HCT116 (cell line): ENCODE results near the gene TTYH2. TPM values are rescaled to one million over a fixed set of nuclear protein-coding genes. Genes with fewer than 3 reads are reported as not detected.

Experiments used
- ATAC-seq: fragments of 200-7000 bp; cut with Tn5 transposase; 2 replicates; pipeline ENCODE4 v1.9.1; 2020; ENCODE audit warnings: mild to moderate bottlenecking, moderate library complexity
- BruUV-seq: library from RNA; stranded (reverse); fragments of 400-500 nt; replicated peaks from 2 replicates; lab custom pipeline; 2021; lab: Mats Ljungman, UMichigan
- CTCF ChIA-PET: fragments of 300-600 bp; sonication (Branson Sonifier 250); formaldehyde crosslinking; loops from one replicate; lab custom pipeline; 2021; ENCODE audit warnings: antibody characterized with exemption; lab: Charles Lee
- POLR2A ChIA-PET: fragments of 300-600, 350-600 bp; sonication (Branson Sonifier 250); formaldehyde crosslinking; loops from one replicate; lab custom pipeline; 2021; ENCODE audit warnings: antibody characterized with exemption; lab: Charles Lee
- RAD21 ChIA-PET, 2 experiments: fragments of 300-600 bp; sonication (Branson Sonifier 250); formaldehyde crosslinking; loops; one replicate each; lab custom pipeline; 2023; ENCODE audit warnings: low total read pairs in 2 of 2; ENCODE audit not compliant: uncharacterized antibody in 2 of 2, unreplicated experiment in 2 of 2, low non-redundant PET in 1 of 2; lab: Charles Lee
- DNase-seq: peaks from one replicate; pipeline ENCODE4 v3.0.0-alpha.2; 2010; ENCODE audit warnings: low read depth, low spot score
- H2AFZ ChIP-seq: fragments of 200-600 bp; shearing (Covaris generic), sonication (generic); 2 replicates; pipeline ENCODE4 v1.6.1; 2017; ENCODE audit warnings: low read depth, mixed run types, mixed read lengths, antibody characterized with exemption, low read length; ENCODE audit not compliant: poor library complexity, severe bottlenecking
- H3K27ac ChIP-seq: 2 replicates; pipeline ENCODE4 v1.5.1; 2012; ENCODE audit warnings: low read depth, low read length
- H3K27me3 ChIP-seq: fragments of 200-600 bp; sonication (generic); 2 replicates; pipeline ENCODE4 v1.6.1; 2016; ENCODE audit warnings: mixed run types, low read length, mixed read lengths; ENCODE audit not compliant: insufficient read depth
- H3K36me3 ChIP-seq, 2 experiments: fragments of 200-500 bp in 1 of 2; fragments of 200-600 bp in 1 of 2; sonication (Bioruptor generic) in 1 of 2; sonication (generic) in 1 of 2; 2 replicates each; pipeline versions ENCODE4 v1.5.1 to v1.6.1; 2014 to 2016; ENCODE audit warnings: low read length in 2 of 2, inconsistent platforms in 1 of 2, mixed read lengths in 1 of 2, mixed run types in 1 of 2; ENCODE audit not compliant: insufficient read depth in 2 of 2, control insufficient read depth in 1 of 2
- H3K4me1 ChIP-seq, 2 experiments: fragments of 200-600 bp in 1 of 2; sonication (generic) in 1 of 2; 2 replicates each; pipeline versions ENCODE4 v1.5.1 to v1.6.1; 2012 to 2017; ENCODE audit warnings: low read length in 2 of 2, inconsistent platforms in 1 of 2, mild to moderate bottlenecking in 1 of 2, mixed read lengths in 1 of 2, mixed run types in 1 of 2, moderate library complexity in 1 of 2; ENCODE audit not compliant: insufficient read depth in 2 of 2, control insufficient read depth in 1 of 2
- H3K4me2 ChIP-seq: fragments of 200-600 bp; sonication (generic); 2 replicates; pipeline ENCODE4 v1.6.1; 2017; ENCODE audit warnings: mixed run types, low read length, mixed read lengths
- H3K4me3 ChIP-seq, 2 experiments: fragments of 200-600 bp in 1 of 2; sonication (generic) in 1 of 2; replicated peaks in 1 of 2; 2 replicates each; pipeline ENCODE4 v1.5.1; 2011 to 2016; ENCODE audit warnings: low read length in 2 of 2, control low read depth in 1 of 2, low read depth in 1 of 2, mild to moderate bottlenecking in 1 of 2, mixed read lengths in 1 of 2, mixed run types in 1 of 2
- H3K79me2 ChIP-seq: fragments of 200-600 bp; sonication (generic); 2 replicates; pipeline ENCODE4 v1.6.1; 2017; ENCODE audit warnings: mild to moderate bottlenecking, mixed run types, low read length, moderate library complexity, mixed read lengths; ENCODE audit not compliant: insufficient read depth
- H3K9ac ChIP-seq: fragments of 200-600 bp; sonication (generic); 2 replicates; pipeline ENCODE4 v1.6.1; 2016; ENCODE audit warnings: low read length, mixed read lengths
- H3K9me2 ChIP-seq: fragments of 200-600 bp; sonication (generic), shearing (Covaris generic); 2 replicates; pipeline ENCODE4 v1.6.1; 2017; ENCODE audit warnings: mixed run types, mild to moderate bottlenecking, moderate library complexity; ENCODE audit not compliant: insufficient read depth
- H3K9me3 ChIP-seq, 2 experiments: fragments of 200-500 bp in 1 of 2; fragments of 200-600 bp in 1 of 2; sonication (Bioruptor generic) in 1 of 2; sonication (generic) in 1 of 2; 2 replicates each; pipeline ENCODE4 v1.6.1; 2014 to 2017; ENCODE audit warnings: low read length in 2 of 2, mixed read lengths in 2 of 2, inconsistent platforms in 1 of 2, low read depth in 1 of 2, mild to moderate bottlenecking in 1 of 2, mixed run types in 1 of 2, moderate library complexity in 1 of 2; ENCODE audit not compliant: control insufficient read depth in 1 of 2, insufficient read depth in 1 of 2
- H4K20me1 ChIP-seq: fragments of 200-600 bp; sonication (generic), shearing (Covaris generic); 2 replicates; pipeline ENCODE4 v1.6.1; 2017; ENCODE audit warnings: mixed run types, mild to moderate bottlenecking, moderate library complexity; ENCODE audit not compliant: insufficient read depth
- CBX3 ChIP-seq: IDR thresholded peaks from 2 replicates; pipeline ENCODE4 v1.6.1; 2012; ENCODE audit warnings: low read depth
- CEBPB ChIP-seq: IDR thresholded peaks from 2 replicates; pipeline ENCODE4 v1.6.1; 2012; ENCODE audit warnings: low read depth
- EGR1 ChIP-seq: IDR thresholded peaks from 2 replicates; pipeline ENCODE4 v1.6.1; 2012; ENCODE audit warnings: low read depth
- ELF1 ChIP-seq: IDR thresholded peaks from 2 replicates; pipeline ENCODE4 v1.6.1; 2012; ENCODE audit warnings: low read depth, borderline replicate concordance
- EZH2 ChIP-seq: fragments of 200-600 bp; sonication (generic); IDR thresholded peaks from 2 replicates; pipeline ENCODE4 v1.6.1; 2017; ENCODE audit warnings: antibody characterized with exemption, mixed run types
- FOSL1 ChIP-seq: IDR thresholded peaks from 2 replicates; pipeline ENCODE4 v1.6.1; 2012; ENCODE audit warnings: low read depth
- JUND ChIP-seq: IDR thresholded peaks from 2 replicates; pipeline ENCODE4 v1.6.1; 2012
- POLR2A ChIP-seq: IDR thresholded peaks from 2 replicates; pipeline ENCODE4 v1.7.0; 2011; ENCODE audit warnings: borderline replicate concordance; ENCODE audit not compliant: insufficient read depth, insufficient read length; ENCODE audit errors: extremely low read depth
- POLR2AphosphoS5 ChIP-seq: IDR thresholded peaks from 2 replicates; pipeline ENCODE4 v1.6.1; 2011; ENCODE audit warnings: mild to moderate bottlenecking, low read depth, low read length, moderate library complexity
- RAD21 ChIP-seq: IDR thresholded peaks from 2 replicates; pipeline ENCODE4 v1.6.1; 2012; ENCODE audit warnings: low read depth, mild to moderate bottlenecking
- SIN3A ChIP-seq: IDR thresholded peaks from 2 replicates; pipeline ENCODE4 v1.6.1; 2012; ENCODE audit warnings: low read depth
- SP1 ChIP-seq: IDR thresholded peaks from 2 replicates; pipeline ENCODE4 v1.6.1; 2012; ENCODE audit warnings: low read depth
- SRF ChIP-seq: IDR thresholded peaks from 2 replicates; pipeline ENCODE4 v1.6.1; 2012; ENCODE audit warnings: low read depth
- YY1 ChIP-seq: IDR thresholded peaks from 2 replicates; pipeline ENCODE4 v1.6.1; 2011; ENCODE audit warnings: low read length, low read depth, moderate library complexity, mild to moderate bottlenecking; ENCODE audit not compliant: insufficient replicate concordance; ENCODE audit errors: extremely low read depth
- intact Hi-C: fragments of 100-400 bp; cut with micrococcal nuclease; formaldehyde crosslinking; loops from 2 replicates; pipeline ENCODE4 v1.10.0; 2022
- total RNA-seq: library from RNA; stranded (reverse); gene quantifications from one replicate; pipeline ENCODE4 v1.2.1, GENCODE V29; 2021; ENCODE audit not compliant: unreplicated experiment
- TF ChIP-seq, protein P1 (sequence below): IDR thresholded peaks from 2 replicates; pipeline ENCODE4 v1.6.1; 2012
- TF ChIP-seq, protein P2 (sequence below): IDR thresholded peaks from 2 replicates; pipeline ENCODE4 v1.6.1; 2011; ENCODE audit warnings: mild to moderate bottlenecking, low read length, moderate library complexity; ENCODE audit not compliant: insufficient replicate concordance; ENCODE audit errors: extremely low read depth
- TF ChIP-seq, protein P3 (sequence below): IDR thresholded peaks from 2 replicates; pipeline ENCODE4 v1.6.1; 2012
- TF ChIP-seq, protein P4 (sequence below): IDR thresholded peaks from 2 replicates; pipeline ENCODE4 v1.6.1; 2012; ENCODE audit warnings: low read depth

The TTYH2 gene
- total RNA-seq, 1 experiment from 2014 or later = 10.8 TPM

DNA sequence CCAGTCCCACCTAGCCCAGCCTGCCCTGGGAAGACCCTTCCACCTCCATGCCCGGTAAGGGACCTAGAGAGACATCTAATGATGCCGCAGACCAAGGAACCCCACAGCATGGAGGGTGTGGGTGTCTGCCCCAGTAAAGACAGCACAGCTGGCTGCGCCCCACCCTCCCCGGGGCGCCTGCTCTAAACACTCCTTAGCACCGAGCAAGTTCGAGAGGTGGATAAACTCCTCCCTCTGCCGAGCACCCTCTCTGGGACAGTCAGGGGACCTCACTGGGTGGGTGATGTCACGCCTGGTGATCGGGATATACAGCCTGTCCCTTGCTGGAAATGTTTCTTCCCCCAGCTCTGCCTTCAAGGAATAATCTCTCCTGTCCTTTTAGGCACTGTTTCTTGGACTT lies 43.9 kb downstream of the TTYH2 start (continued):
- TF ChIP-seq SRF (no peak), EGR1 (no peak), POLR2AphosphoS5 (no peak), SIN3A (no peak), ELF1 (no peak), RAD21 (no peak), SP1 (no peak), YY1 (no peak)
- TF ChIP-seq, protein P1, sequence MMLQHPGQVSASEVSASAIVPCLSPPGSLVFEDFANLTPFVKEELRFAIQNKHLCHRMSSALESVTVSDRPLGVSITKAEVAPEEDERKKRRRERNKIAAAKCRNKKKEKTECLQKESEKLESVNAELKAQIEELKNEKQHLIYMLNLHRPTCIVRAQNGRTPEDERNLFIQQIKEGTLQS = no peak

DNA sequence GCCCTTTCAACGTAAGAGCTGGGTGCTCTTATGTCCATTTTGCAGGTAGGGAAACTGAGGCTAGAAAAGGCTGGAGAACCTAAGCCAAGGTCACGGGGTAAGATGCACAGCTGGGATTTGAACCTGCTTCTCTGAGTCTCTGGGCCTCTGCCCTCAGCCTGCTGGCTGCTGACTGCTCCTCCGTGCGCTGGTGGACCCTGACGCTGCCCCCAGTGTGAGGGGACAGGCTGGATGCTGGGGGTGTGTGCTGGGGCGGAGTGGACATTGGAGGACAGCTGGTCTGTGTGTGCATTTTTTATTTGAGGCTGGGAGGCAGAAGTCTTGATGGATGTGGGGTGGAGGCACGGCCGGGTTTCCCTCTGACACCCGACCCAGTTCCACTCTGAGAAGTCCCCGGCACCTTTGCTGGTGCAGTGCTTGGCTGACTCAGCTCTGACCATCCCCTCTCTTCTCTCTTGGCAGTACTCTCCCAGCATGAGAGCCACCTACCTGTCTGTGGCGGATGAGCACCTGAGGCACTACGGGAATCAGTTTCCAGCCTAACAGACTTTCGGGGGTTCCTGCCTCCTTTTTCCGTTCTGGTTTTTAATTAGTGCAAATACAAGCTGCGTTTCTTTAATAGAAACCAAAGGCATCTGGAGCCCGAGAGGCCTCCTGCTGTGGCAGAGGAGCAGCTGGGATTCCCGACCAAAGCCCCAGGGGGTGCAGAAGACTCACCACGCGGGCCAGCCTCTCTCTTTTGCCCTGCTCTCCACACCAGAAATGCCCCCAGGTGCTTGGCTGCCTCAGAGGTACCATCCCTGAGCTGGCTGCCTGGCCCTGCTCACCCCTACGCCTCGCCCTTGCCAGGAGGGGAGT lies 46.5 kb downstream of the TTYH2 start:
- TF ChIP-seq CBX3 = no peak
- TF ChIP-seq FOSL1 = no peak
- TF ChIP-seq, protein P2, sequence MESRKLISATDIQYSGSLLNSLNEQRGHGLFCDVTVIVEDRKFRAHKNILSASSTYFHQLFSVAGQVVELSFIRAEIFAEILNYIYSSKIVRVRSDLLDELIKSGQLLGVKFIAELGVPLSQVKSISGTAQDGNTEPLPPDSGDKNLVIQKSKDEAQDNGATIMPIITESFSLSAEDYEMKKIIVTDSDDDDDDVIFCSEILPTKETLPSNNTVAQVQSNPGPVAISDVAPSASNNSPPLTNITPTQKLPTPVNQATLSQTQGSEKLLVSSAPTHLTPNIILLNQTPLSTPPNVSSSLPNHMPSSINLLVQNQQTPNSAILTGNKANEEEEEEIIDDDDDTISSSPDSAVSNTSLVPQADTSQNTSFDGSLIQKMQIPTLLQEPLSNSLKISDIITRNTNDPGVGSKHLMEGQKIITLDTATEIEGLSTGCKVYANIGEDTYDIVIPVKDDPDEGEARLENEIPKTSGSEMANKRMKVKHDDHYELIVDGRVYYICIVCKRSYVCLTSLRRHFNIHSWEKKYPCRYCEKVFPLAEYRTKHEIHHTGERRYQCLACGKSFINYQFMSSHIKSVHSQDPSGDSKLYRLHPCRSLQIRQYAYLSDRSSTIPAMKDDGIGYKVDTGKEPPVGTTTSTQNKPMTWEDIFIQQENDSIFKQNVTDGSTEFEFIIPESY = no peak
- TF ChIP-seq ELF1 = no peak
- TF ChIP-seq SIN3A = no peak
- no peak for TF ChIP-seq EZH2
- TF ChIP-seq, protein P3, sequence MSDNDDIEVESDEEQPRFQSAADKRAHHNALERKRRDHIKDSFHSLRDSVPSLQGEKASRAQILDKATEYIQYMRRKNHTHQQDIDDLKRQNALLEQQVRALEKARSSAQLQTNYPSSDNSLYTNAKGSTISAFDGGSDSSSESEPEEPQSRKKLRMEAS = no peak
- no peak for TF ChIP-seq POLR2AphosphoS5
- TF ChIP-seq SP1 = no peak
- no peak for TF ChIP-seq EGR1
- no peak for TF ChIP-seq CEBPB
- TF ChIP-seq, protein P4, sequence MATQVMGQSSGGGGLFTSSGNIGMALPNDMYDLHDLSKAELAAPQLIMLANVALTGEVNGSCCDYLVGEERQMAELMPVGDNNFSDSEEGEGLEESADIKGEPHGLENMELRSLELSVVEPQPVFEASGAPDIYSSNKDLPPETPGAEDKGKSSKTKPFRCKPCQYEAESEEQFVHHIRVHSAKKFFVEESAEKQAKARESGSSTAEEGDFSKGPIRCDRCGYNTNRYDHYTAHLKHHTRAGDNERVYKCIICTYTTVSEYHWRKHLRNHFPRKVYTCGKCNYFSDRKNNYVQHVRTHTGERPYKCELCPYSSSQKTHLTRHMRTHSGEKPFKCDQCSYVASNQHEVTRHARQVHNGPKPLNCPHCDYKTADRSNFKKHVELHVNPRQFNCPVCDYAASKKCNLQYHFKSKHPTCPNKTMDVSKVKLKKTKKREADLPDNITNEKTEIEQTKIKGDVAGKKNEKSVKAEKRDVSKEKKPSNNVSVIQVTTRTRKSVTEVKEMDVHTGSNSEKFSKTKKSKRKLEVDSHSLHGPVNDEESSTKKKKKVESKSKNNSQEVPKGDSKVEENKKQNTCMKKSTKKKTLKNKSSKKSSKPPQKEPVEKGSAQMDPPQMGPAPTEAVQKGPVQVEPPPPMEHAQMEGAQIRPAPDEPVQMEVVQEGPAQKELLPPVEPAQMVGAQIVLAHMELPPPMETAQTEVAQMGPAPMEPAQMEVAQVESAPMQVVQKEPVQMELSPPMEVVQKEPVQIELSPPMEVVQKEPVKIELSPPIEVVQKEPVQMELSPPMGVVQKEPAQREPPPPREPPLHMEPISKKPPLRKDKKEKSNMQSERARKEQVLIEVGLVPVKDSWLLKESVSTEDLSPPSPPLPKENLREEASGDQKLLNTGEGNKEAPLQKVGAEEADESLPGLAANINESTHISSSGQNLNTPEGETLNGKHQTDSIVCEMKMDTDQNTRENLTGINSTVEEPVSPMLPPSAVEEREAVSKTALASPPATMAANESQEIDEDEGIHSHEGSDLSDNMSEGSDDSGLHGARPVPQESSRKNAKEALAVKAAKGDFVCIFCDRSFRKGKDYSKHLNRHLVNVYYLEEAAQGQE = no peak
- TF ChIP-seq JUND = no peak
- TF ChIP-seq SRF = no peak
- TF ChIP-seq POLR2A = no peak
- no peaks in the 10 kb centered on the region for H3K27me3 ChIP-seq

More for the DNA sequence above, 46.5 kb downstream of the TTYH2 start:
- ChIA-PET CTCF (interaction anchor here (1.5 kb wide), 1 partner anchor 25 kb away, joined by 3 read pairs; no protein-coding TSS in a partner anchor), POLR2A (no interaction called here), RAD21 (no interaction called here)
- intact Hi-C loops = no loop called here
- H3K9me3 ChIP-seq = no peaks in the 10 kb centered on the region
- H3K4me3 ChIP-seq = no peak overlapping the region
- DNase-seq (no peak), ATAC-seq (peak; percentile 53; the same call in 1 of the 2 replicates)
- no peaks in the 10 kb centered on the region for H3K79me2 ChIP-seq
- no peaks in the 10 kb centered on the region for H3K9me2 ChIP-seq
- H4K20me1 ChIP-seq = no peaks in the 10 kb centered on the region
- no peaks in the 10 kb centered on the region for H3K36me3 ChIP-seq
- H2AFZ ChIP-seq = no peak overlapping the region
- H3K9ac ChIP-seq = no peak overlapping the region
- H3K4me2 ChIP-seq = no peak overlapping the region
- no peaks in the 10 kb centered on the region; a peak in 1 of 4 replicates for H3K4me1 ChIP-seq
- BruUV-seq = no TSS peak
- H3K27ac ChIP-seq = no peak overlapping the region
